GF-D8 (cell line): Measurements from ENCODE around the gene RNF26.

ENCODE experiments used
- DNase-seq: peaks from one replicate; lab custom pipeline; 2025; lab: John Stamatoyannopoulos, UW

RNF26 gene

GRCh38 chr11:119316016-119316728, 18.2 kb upstream of the RNF26 start:
- no peak for DNase-seq

- no peak for DNase-seq
Observed at GRCh38 chr11:119316729-119317591, 17.4 kb upstream of the RNF26 start, which contains the start of gene MCAM. Gene MCAM, minus strand, starts transcription at chr11:119317130. Its CDS starts 29 bp downstream, at chr11:119317101.

- peak; percentile 44 for DNase-seq
Observed at GRCh38 chr11:119317592-119318239, 16.6 kb upstream of the RNF26 start.

- peak; percentile 62 for DNase-seq
Observed at GRCh38 chr11:119318240-119319135, 15.8 kb upstream of the RNF26 start.

- no peak for DNase-seq
Observed at GRCh38 chr11:119319136-119319699, 15.1 kb upstream of the RNF26 start.

GRCh38 chr11:119319700-119320239, 14.6 kb upstream of the RNF26 start:
- DNase-seq = no peak

GRCh38 chr11:119320240-119320775, 14.0 kb upstream of the RNF26 start:
- DNase-seq = no peak

- peak; percentile 44 for DNase-seq
Observed at GRCh38 chr11:119320776-119321524, 13.4 kb upstream of the RNF26 start.

GRCh38 chr11:119322360-119322739, 12.0 kb upstream of the RNF26 start:
- DNase-seq = no peak

- no peak for DNase-seq
Observed at GRCh38 chr11:119322921-119323531, 11.3 kb upstream of the RNF26 start.

GRCh38 chr11:119323532-119324033, 10.7 kb upstream of the RNF26 start:
- DNase-seq = peak; percentile 53

GRCh38 chr11:119324189-119324588, 10.1 kb upstream of the RNF26 start:
- DNase-seq = no peak

GRCh38 chr11:119329320-119329719, 5.0 kb upstream of the RNF26 start:
- no peak for DNase-seq

- no peak for DNase-seq
Observed at GRCh38 chr11:119330237-119330636, 4.1 kb upstream of the RNF26 start.

GRCh38 chr11:119332111-119332765, 2.1 kb upstream of the RNF26 start:
- no peak for DNase-seq

- no peak for DNase-seq
Observed at GRCh38 chr11:119335091-119335654, 846 bp downstream of the RNF26 start.

GRCh38 chr11:119335655-119336543, 1.6 kb downstream of the RNF26 start:
- no peak for DNase-seq
